Endothelial cell of umbilical vein (primary cell): Measurements from ENCODE around the gene ITFG1. TPM values are rescaled to one million over a fixed set of nuclear protein-coding genes. Genes with fewer than 3 reads are reported as not detected.

ENCODE experiments used
- BruUV-seq: library from RNA; stranded (reverse); fragments of 400-500 nt; replicated peaks from 2 replicates; lab custom pipeline; 2021; lab: Mats Ljungman, UMichigan
- CTCF ChIA-PET: fragments of 300-600, 350-600 bp; sonication (Branson Sonifier 250); formaldehyde crosslinking; loops from one replicate; lab custom pipeline; 2021; ENCODE audit warnings: antibody characterized with exemption, inconsistent platforms; lab: Charles Lee
- POLR2A ChIA-PET: fragments of 300-600, 350-600 bp; sonication (Branson Sonifier 250); formaldehyde crosslinking; loops from one replicate; lab custom pipeline; 2021; ENCODE audit warnings: antibody characterized with exemption, inconsistent platforms; lab: Charles Lee
- DNase-seq: peaks from one replicate; pipeline ENCODE4 v3.0.0-alpha.2; 2011; ENCODE audit warnings: low read depth, low spot score
- FAIRE-seq: peaks from 2 replicates; lab custom pipeline; 2011; peaks lifted over from hg19 to GRCh38; lab: Jason Lieb, UNC
- H2AFZ ChIP-seq: 2 replicates; pipeline ENCODE4 v1.6.0; 2012; ENCODE audit warnings: low read depth, low read length, control low read depth, inconsistent platforms
- H3K27ac ChIP-seq: 2 replicates; pipeline ENCODE4 v1.5.1; 2011; ENCODE audit warnings: low read depth, mild to moderate bottlenecking, control low read depth, low read length, moderate library complexity; ENCODE audit not compliant: insufficient read depth
- H3K27me3 ChIP-seq, 2 experiments: 2 replicates each; pipeline versions ENCODE4 v1.6.0 to v1.6.1; 2011; ENCODE audit warnings: low read length in 2 of 2, mixed read lengths in 1 of 2; ENCODE audit not compliant: control insufficient read depth in 2 of 2, insufficient read depth in 2 of 2
- H3K36me3 ChIP-seq, 2 experiments: 2 replicates in 1 of 2; 3 replicates in 1 of 2; pipeline ENCODE4 v1.5.1; 2011; ENCODE audit warnings: low read length in 2 of 2, mild to moderate bottlenecking in 1 of 2, moderate library complexity in 1 of 2; ENCODE audit not compliant: control insufficient read depth in 2 of 2, insufficient read depth in 2 of 2; ENCODE audit errors: extremely low read depth in 1 of 2
- H3K4me1 ChIP-seq: 3 replicates; pipeline ENCODE4 v1.5.1; 2011; ENCODE audit warnings: mild to moderate bottlenecking, low read length; ENCODE audit not compliant: control insufficient read depth, insufficient read depth; ENCODE audit errors: extremely low read depth
- H3K4me2 ChIP-seq: 2 replicates; pipeline ENCODE4 v1.6.1; 2011; ENCODE audit warnings: low read length, control low read depth, mixed read lengths; ENCODE audit not compliant: insufficient read depth
- H3K4me3 ChIP-seq, 3 experiments: fragments of 200-600 bp in 1 of 3; sonication (generic), shearing (Covaris generic) in 1 of 3; replicated peaks in 1 of 3; 2 replicates each; pipeline ENCODE4 v1.5.1; 2011 to 2016; ENCODE audit warnings: control low read depth in 3 of 3, low read length in 3 of 3, mild to moderate bottlenecking in 2 of 3, inconsistent platforms in 1 of 3, low read depth in 1 of 3, moderate library complexity in 1 of 3; ENCODE audit not compliant: insufficient read depth in 1 of 3
- H3K79me2 ChIP-seq: 2 replicates; pipeline ENCODE4 v1.6.0; 2012; ENCODE audit warnings: low read length, inconsistent platforms; ENCODE audit not compliant: control insufficient read depth, insufficient read depth
- H3K9ac ChIP-seq: replicated peaks from 2 replicates; pipeline ENCODE3; 2011; ENCODE audit warnings: low read length, control low read depth; ENCODE audit not compliant: insufficient read depth; ENCODE audit errors: extremely low read depth
- H3K9me1 ChIP-seq: replicated peaks from 3 replicates; pipeline ENCODE4 v1.6.0; 2011; ENCODE audit warnings: mild to moderate bottlenecking, low read length; ENCODE audit not compliant: control insufficient read depth, insufficient read depth; ENCODE audit errors: extremely low read depth
- H3K9me3 ChIP-seq: replicated peaks from 2 replicates; pipeline ENCODE4 v1.5.1; 2012; ENCODE audit warnings: low read length, inconsistent platforms; ENCODE audit not compliant: control insufficient read depth, insufficient read depth
- H4K20me1 ChIP-seq: replicated peaks from 2 replicates; pipeline ENCODE3; 2011; ENCODE audit warnings: mild to moderate bottlenecking, low read length; ENCODE audit not compliant: control insufficient read depth, insufficient read depth; ENCODE audit errors: extremely low read depth
- CTCF ChIP-seq, 2 donors: IDR thresholded peaks; 1 replicate in 1 of 2; 2 replicates in 1 of 2; pipeline ENCODE4 v1.5.1; 2011; ENCODE audit warnings: low read length in 2 of 2, mild to moderate bottlenecking in 2 of 2, moderate library complexity in 2 of 2, control low read depth in 1 of 2, inconsistent platforms in 1 of 2, low read depth in 1 of 2; ENCODE audit not compliant: insufficient read depth in 1 of 2; ENCODE audit errors: extremely low read depth in 1 of 2
- EZH2 ChIP-seq: IDR thresholded peaks from 2 replicates; pipeline ENCODE4 v1.6.1; 2012; ENCODE audit warnings: borderline replicate concordance, low read depth, mild to moderate bottlenecking, moderate library complexity, low read length, inconsistent platforms; ENCODE audit not compliant: severe bottlenecking
- FOS ChIP-seq: IDR thresholded peaks from 2 replicates; pipeline ENCODE4 v1.6.1; 2011; ENCODE audit warnings: mild to moderate bottlenecking, low read length, moderate library complexity, borderline replicate concordance; ENCODE audit not compliant: insufficient read depth
- GATA2 ChIP-seq: IDR thresholded peaks from 2 replicates; pipeline ENCODE4 v1.7.0; 2011; ENCODE audit warnings: low read depth, mild to moderate bottlenecking, moderate library complexity, mixed read lengths, low read length; ENCODE audit not compliant: insufficient read length, insufficient read depth
- JUN ChIP-seq: IDR thresholded peaks from 2 replicates; pipeline ENCODE4 v1.6.1; 2011; ENCODE audit warnings: borderline replicate concordance, low read depth; ENCODE audit not compliant: insufficient read length, insufficient read depth
- MAX ChIP-seq: IDR thresholded peaks from 2 replicates; pipeline ENCODE4 v1.6.1; 2011; ENCODE audit not compliant: insufficient read depth, insufficient read length
- POLR2AphosphoS5 ChIP-seq: IDR thresholded peaks from 2 replicates; pipeline ENCODE4 v1.6.1; 2012; ENCODE audit warnings: low read depth, mild to moderate bottlenecking, control low read depth, low read length, moderate library complexity; ENCODE audit not compliant: insufficient read depth
- dilution Hi-C: fragments of 300-500 bp; cut with MboI; formaldehyde crosslinking; loops from one replicate; pipeline ENCODE4 v1.15.0; 2019; ENCODE audit warnings: low sequenced_read_pairs; ENCODE audit not compliant: extremely low pct_ligation_motif_present
- intact Hi-C: fragments of 100-400 bp; cut with micrococcal nuclease; formaldehyde crosslinking; loops from one replicate; pipeline ENCODE4 v1.10.0; 2022
- polyA plus RNA-seq, 4 experiments: library from polyadenylated mRNA; depleted of rRNA in 3 of 4; stranded (reverse) in 3 of 4; unstranded in 1 of 4; fragments of >200 nt; gene quantifications; 2 replicates each; pipeline versions ENCODE4 v1.2.1 to v1.2.3, GENCODE V29; 2011 to 2012; ENCODE audit warnings: missing spikeins in 1 of 4
- total RNA-seq: library from RNA; stranded (reverse); gene quantifications from 2 replicates; pipeline ENCODE4 v1.2.3, GENCODE V29; 2021

ITFG1 gene
- total and polyA plus RNA-seq, 2 donors (not counting 3 experiments of a cell fraction or from before 2014, with no cell fraction given), result 32.1 to 44.2 TPM

- no TSS peak for BruUV-seq
- Histone ChIP-seq H3K9me3 (no peaks in the 10 kb centered on the region), H3K9ac (no peak overlapping the region), H3K36me3 (no peaks in the 10 kb centered on the region), H3K79me2 (no peaks in the 10 kb centered on the region), H3K9me1 (no peaks in the 10 kb centered on the region), H3K27me3 (no peaks in the 10 kb centered on the region), H3K4me3 (no peak overlapping the region), H3K4me1 (no peaks in the 10 kb centered on the region), H3K4me2 (no peak overlapping the region), H4K20me1 (no peaks in the 10 kb centered on the region), H3K27ac (no peak overlapping the region), H2AFZ (no peak overlapping the region)
- ChIA-PET POLR2A (interaction anchor here (0.6 kb wide), 1 partner anchor 935 kb away, joined by 3 read pairs; no protein-coding TSS in a partner anchor), CTCF (no interaction called here)
- DNase-seq, result no peak
- TF ChIP-seq FOS (no peak), JUN (no peak), POLR2AphosphoS5 (no peak), CTCF (IDR thresholded peaks at IDR 0.05; ENCODE audit: extremely low read depth in 1 of 2, insufficient read depth in 1 of 2, low read depth in 1 of 2, low read length in 2 of 2) (no peak), EZH2 (no peak), GATA2 (no peak), MAX (no peak)
- dilution Hi-C loops, result no loop called here
- no peak for FAIRE-seq
- intact Hi-C loops, result no loop called here
Observed at GRCh38 chr16:47162670-47163420, 298.0 kb downstream of the ITFG1 start.
